Forelimb muscle (tissue), 1 donor: Measurements from ENCODE around the gene TFAP2E. TPM values are rescaled to one million over a fixed set of nuclear protein-coding genes. Genes with fewer than 3 reads are reported as not detected.

Experiments used
- DNase-seq: peaks from one replicate; pipeline ENCODE4 v3.0.0-alpha.2; 2013; ENCODE audit warnings: low read depth
- polyA plus RNA-seq: library from polyadenylated mRNA; unstranded; fragments of 120-200 nt; gene quantifications from one replicate; pipeline ENCODE4 v1.2.1, GENCODE V29; 2013; ENCODE audit not compliant: insufficient read length

TFAP2E gene
- polyA plus RNA-seq, 1 donor: 0.59 TPM

- no peak for DNase-seq
These were observed 71.1 kb downstream of the TFAP2E start for GRCh38 chr1:35644204-35644603.

Other genes starting within 250 kb of the TFAP2E start
- gene KIAA0319L, start 15.9 kb upstream of the TFAP2E start, polyA plus RNA-seq: 35.6 TPM
- 15.9 TPM for gene NCDN, start 15.5 kb upstream of the TFAP2E start, polyA plus RNA-seq
- 58.1 TPM for gene PSMB2, start 68.2 kb downstream of the TFAP2E start, polyA plus RNA-seq
- 9.5 TPM for gene C1orf216, start 145.6 kb downstream of the TFAP2E start, polyA plus RNA-seq
- gene CLSPN, start 196.7 kb downstream of the TFAP2E start, polyA plus RNA-seq: 3.8 TPM
- gene AGO4, start 234.7 kb downstream of the TFAP2E start, polyA plus RNA-seq: 13.2 TPM